PC-3 (cell line): ENCODE results near the gene GSC2. TPM values are rescaled to one million over a fixed set of nuclear protein-coding genes. Genes with fewer than 3 reads are reported as not detected.
"Not testable (repeated sequence)": the region's sequence is repeated elsewhere in the genome, so short reads cannot be mapped to it uniquely, and the experiment has no call there.

Source experiments
- ATAC-seq: fragments of 200-7000 bp; cut with Tn5 transposase; 2 replicates; pipeline ENCODE4 v1.9.1; 2020; ENCODE audit warnings: mild to moderate bottlenecking, moderate library complexity
- BruUV-seq: library from RNA; stranded (reverse); fragments of 400-500 nt; replicated peaks from 2 replicates; lab custom pipeline; 2021; lab: Mats Ljungman, UMichigan
- CTCF ChIA-PET: fragments of 300-600 bp; sonication (Branson Sonifier 250); formaldehyde crosslinking; loops from one replicate; lab custom pipeline; 2022; ENCODE audit warnings: antibody characterized with exemption; lab: Charles Lee
- POLR2A ChIA-PET: fragments of 300-600 bp; sonication (Branson Sonifier 250); formaldehyde crosslinking; loops from one replicate; lab custom pipeline; 2022; ENCODE audit warnings: antibody characterized with exemption; ENCODE audit not compliant: unreplicated experiment; lab: Charles Lee
- DNase-seq: peaks from one replicate; pipeline ENCODE4 v3.0.0-alpha.2; 2015
- H2AFZ ChIP-seq: fragments of 300-600 bp; sonication (generic); 2 replicates; pipeline ENCODE4 v1.6.0; 2016; ENCODE audit warnings: antibody characterized with exemption, low read length
- H3F3A ChIP-seq: fragments of 300-600 bp; sonication (generic); one replicate; pipeline ENCODE4 v1.6.0; 2017; ENCODE audit warnings: antibody characterized with exemption, low read length, control low read depth, mild to moderate bottlenecking; ENCODE audit not compliant: unreplicated experiment
- H3K27ac ChIP-seq: fragments of 300-600 bp; sonication (generic); 2 replicates; pipeline ENCODE4 v1.5.1; 2016; ENCODE audit warnings: mild to moderate bottlenecking, low read length
- H3K27me3 ChIP-seq: fragments of 300-600 bp; sonication (generic); 2 replicates; pipeline ENCODE4 v1.6.1; 2016; ENCODE audit warnings: low read length, mixed read lengths
- H3K36me3 ChIP-seq: fragments of 300-600 bp; sonication (generic); 2 replicates; pipeline ENCODE4 v1.6.1; 2016; ENCODE audit warnings: low read depth, mixed run types, low read length, mixed read lengths
- H3K4me1 ChIP-seq: fragments of 300-600 bp; sonication (generic); 2 replicates; pipeline ENCODE4 v1.5.1; 2016; ENCODE audit warnings: low read length; ENCODE audit not compliant: insufficient read depth
- H3K4me2 ChIP-seq: fragments of 300-600 bp; sonication (generic); 2 replicates; pipeline ENCODE4 v1.6.0; 2016; ENCODE audit warnings: low read length
- H3K4me3 ChIP-seq: fragments of 300-600 bp; sonication (generic); 2 replicates; pipeline ENCODE4 v1.5.1; 2016; ENCODE audit warnings: mild to moderate bottlenecking, low read length, mixed read lengths
- H3K79me2 ChIP-seq: fragments of 300-600 bp; sonication (generic); 2 replicates; pipeline ENCODE4 v1.6.1; 2017; ENCODE audit warnings: low read length, mixed read lengths
- H3K9ac ChIP-seq: fragments of 300-600 bp; sonication (generic); 2 replicates; pipeline ENCODE4 v1.6.0; 2016; ENCODE audit warnings: mild to moderate bottlenecking, low read length
- H3K9me2 ChIP-seq: fragments of 300-600 bp; sonication (generic); replicated peaks from 2 replicates; pipeline ENCODE4 v1.6.1; 2016; ENCODE audit warnings: mixed run types, low read length, mixed read lengths
- H3K9me3 ChIP-seq: fragments of 300-600 bp; sonication (generic); 2 replicates; pipeline ENCODE4 v1.6.1; 2016; ENCODE audit warnings: low read length, mixed read lengths
- H4K20me1 ChIP-seq: fragments of 300-600 bp; sonication (generic); 2 replicates; pipeline ENCODE4 v1.6.1; 2016; ENCODE audit warnings: low read length, mixed read lengths
- EZH2 ChIP-seq: fragments of 300-600 bp; sonication (generic); IDR thresholded peaks from one replicate; pipeline ENCODE4 v1.6.1; 2017; ENCODE audit warnings: antibody characterized with exemption, mild to moderate bottlenecking, low read length; ENCODE audit not compliant: unreplicated experiment
- EZH2phosphoT487 ChIP-seq: fragments of 300-600 bp; sonication (generic); IDR thresholded peaks from 2 replicates; pipeline ENCODE4 v1.6.1; 2018; ENCODE audit warnings: mild to moderate bottlenecking, antibody characterized with exemption, low read length, borderline replicate concordance
- intact Hi-C: fragments of 100-400 bp; cut with micrococcal nuclease; formaldehyde crosslinking; loops from 2 replicates; pipeline ENCODE4 v1.9.0; 2023
- total RNA-seq: library from RNA; depleted of rRNA; stranded (reverse); fragments of >200 nt; gene quantifications from 2 replicates; pipeline ENCODE4 v1.2.3, GENCODE V29; 2014
- TF ChIP-seq, protein P1 (sequence below): fragments of 300-600 bp; sonication (generic); conservative IDR thresholded peaks from 2 replicates; pipeline ENCODE4 v1.5.1; 2017; ENCODE audit warnings: antibody characterized with exemption, low read depth, mild to moderate bottlenecking, low read length

GSC2 gene
- total RNA-seq, 1 experiment from 2014 or later: not detected

DNA sequence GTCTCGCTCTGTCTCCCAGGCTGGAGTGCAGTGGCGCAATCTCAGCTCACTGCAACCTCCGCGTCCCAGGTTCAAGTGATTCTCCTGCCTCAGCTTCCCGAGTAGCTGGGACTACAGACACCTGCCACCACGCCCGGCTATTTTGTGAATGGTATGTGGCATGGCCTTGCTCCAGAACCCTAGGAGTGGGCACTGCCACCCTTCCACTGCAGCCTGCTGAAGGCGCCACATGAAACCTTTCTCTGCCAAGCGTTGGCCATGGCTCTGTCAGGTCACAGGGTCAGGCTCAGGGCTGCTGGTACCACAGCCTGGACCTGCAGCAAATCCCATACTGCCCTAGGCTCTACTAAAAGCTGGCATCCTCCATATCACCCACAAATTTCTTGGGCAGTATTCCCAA lies 6.0 kb upstream of the GSC2 start:
- H3K4me2 ChIP-seq, H3K36me3 ChIP-seq, H3K9me3 ChIP-seq, H3K27me3 ChIP-seq, H3K79me2 ChIP-seq, H3K4me1 ChIP-seq, H2AFZ ChIP-seq, H3K9ac ChIP-seq, H3K9me2 ChIP-seq, CTCF ChIA-PET, BruUV-seq, H3K4me3 ChIP-seq, intact Hi-C loops, DNase-seq, H3F3A ChIP-seq, H3K27ac ChIP-seq, H4K20me1 ChIP-seq, ATAC-seq: not testable (repeated sequence)
- POLR2A ChIA-PET: interaction anchor here (0.6 kb wide), 1 partner anchor 36 kb away, joined by 7 read pairs; no protein-coding TSS in a partner anchor

DNA sequence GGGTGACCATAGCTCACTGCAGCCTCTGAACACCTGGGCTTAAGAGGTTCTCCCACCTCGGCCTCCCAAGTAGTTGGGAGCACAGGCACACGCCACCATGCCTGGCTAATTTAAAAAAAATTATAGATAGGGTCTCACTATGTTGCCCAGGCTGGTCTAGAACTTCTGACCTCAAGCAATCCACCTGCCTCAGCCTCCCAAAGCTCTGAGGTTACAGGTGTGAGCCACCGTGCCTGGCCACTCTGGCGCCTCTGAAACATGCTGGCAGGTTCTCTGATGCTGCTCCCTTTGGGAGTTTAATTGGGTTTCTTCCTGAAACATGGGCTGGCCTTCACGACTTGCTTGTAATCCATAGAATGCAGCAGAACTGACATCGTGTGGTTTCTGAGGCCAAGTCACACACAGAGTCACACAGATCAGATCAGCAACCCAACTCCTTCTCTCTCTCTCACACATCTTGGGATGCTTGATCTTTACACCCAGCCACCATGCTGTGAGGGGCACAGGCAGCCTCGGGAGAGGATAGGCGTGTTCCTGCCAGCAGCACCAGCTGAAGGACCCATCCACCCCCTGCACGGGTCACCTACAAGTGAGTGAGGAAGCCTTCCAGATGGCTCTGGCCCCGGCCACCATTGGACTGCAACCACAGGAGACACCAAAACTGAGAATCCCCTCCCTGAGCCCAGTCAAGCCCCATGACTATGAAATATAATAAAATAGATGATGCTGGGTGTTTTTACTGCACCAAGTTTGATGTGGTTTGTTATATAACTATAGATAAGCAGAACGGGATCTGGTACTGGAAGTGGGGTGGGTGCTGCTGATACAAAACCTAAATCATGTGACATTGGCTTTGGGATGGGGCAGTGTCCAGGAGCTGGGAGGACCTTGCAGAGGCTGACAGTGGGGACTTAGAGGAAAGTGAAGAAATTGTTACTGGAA lies 3.1 kb upstream of the GSC2 start:
- no peaks in the 10 kb centered on the region for H3K36me3 ChIP-seq
- no peak for DNase-seq
- no peak overlapping the region for H2AFZ ChIP-seq
- H4K20me1 ChIP-seq: no peaks in the 10 kb centered on the region
- POLR2A ChIA-PET: no interaction called here
- no peaks in the 10 kb centered on the region for H3F3A ChIP-seq
- CTCF ChIA-PET: no interaction called here
- no peaks in the 10 kb centered on the region for H3K79me2 ChIP-seq
- peaks cover 14% of the 10 kb centered on the region; the same call in 1 of the 2 replicates for H3K27me3 ChIP-seq
- TF ChIP-seq, protein P1, sequence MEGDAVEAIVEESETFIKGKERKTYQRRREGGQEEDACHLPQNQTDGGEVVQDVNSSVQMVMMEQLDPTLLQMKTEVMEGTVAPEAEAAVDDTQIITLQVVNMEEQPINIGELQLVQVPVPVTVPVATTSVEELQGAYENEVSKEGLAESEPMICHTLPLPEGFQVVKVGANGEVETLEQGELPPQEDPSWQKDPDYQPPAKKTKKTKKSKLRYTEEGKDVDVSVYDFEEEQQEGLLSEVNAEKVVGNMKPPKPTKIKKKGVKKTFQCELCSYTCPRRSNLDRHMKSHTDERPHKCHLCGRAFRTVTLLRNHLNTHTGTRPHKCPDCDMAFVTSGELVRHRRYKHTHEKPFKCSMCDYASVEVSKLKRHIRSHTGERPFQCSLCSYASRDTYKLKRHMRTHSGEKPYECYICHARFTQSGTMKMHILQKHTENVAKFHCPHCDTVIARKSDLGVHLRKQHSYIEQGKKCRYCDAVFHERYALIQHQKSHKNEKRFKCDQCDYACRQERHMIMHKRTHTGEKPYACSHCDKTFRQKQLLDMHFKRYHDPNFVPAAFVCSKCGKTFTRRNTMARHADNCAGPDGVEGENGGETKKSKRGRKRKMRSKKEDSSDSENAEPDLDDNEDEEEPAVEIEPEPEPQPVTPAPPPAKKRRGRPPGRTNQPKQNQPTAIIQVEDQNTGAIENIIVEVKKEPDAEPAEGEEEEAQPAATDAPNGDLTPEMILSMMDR: no peak
- TF ChIP-seq EZH2phosphoT487 (no peak), EZH2 (no peak)
- H3K4me3 ChIP-seq: no peak overlapping the region
- no peaks in the 10 kb centered on the region for H3K4me1 ChIP-seq
- BruUV-seq: no TSS peak
- intact Hi-C loops: no loop called here
- no peak overlapping the region for H3K4me2 ChIP-seq
- ATAC-seq: no peak
- H3K9me3 ChIP-seq: no peaks in the 10 kb centered on the region
- H3K9me2 ChIP-seq: no peaks in the 10 kb centered on the region
- H3K9ac ChIP-seq: no peak overlapping the region
- H3K27ac ChIP-seq: no peak overlapping the region

- ChIA-PET CTCF (interaction anchor here (0.6 to 0.7 kb wide), 2 partner anchors 47 to 1777 kb away, joined by 3 to 4 read pairs; no protein-coding TSS in a partner anchor), POLR2A (no interaction called here)
- Histone ChIP-seq H3K27ac (no peak overlapping the region), H3F3A (no peaks in the 10 kb centered on the region), H3K79me2 (no peaks in the 10 kb centered on the region), H3K9ac (no peak overlapping the region), H3K36me3 (no peaks in the 10 kb centered on the region), H3K4me1 (no peaks in the 10 kb centered on the region), H3K4me3 (no peak overlapping the region), H3K27me3 (peaks cover 14% of the 10 kb centered on the region; the same call in 1 of the 2 replicates), H2AFZ (no peak overlapping the region), H3K9me3 (no peaks in the 10 kb centered on the region), H4K20me1 (no peaks in the 10 kb centered on the region), H3K9me2 (no peaks in the 10 kb centered on the region), H3K4me2 (no peak overlapping the region)
- TF ChIP-seq EZH2phosphoT487 (no peak), EZH2 (no peak)
- TF ChIP-seq, protein P1: no peak
- BruUV-seq: no TSS peak
- DNase-seq (no peak), ATAC-seq (no peak)
- intact Hi-C loops: no loop called here
These were observed 1.5 kb upstream of the GSC2 start for GRCh38 chr22:19151329-19152191.
